CD4-positive, alpha-beta T cell treated with Interleukin-15 for 4 hours (primary cell): ENCODE data around the gene WWP2.
A peak's percentile ranks its signal among the peaks of the same experiment; 100 is the strongest.
"Not testable (repeated sequence)": the region's sequence is repeated elsewhere in the genome, so short reads cannot be mapped to it uniquely, and the experiment has no call there.

Source experiments
- DNase-seq: peaks from one replicate; pipeline ENCODE4 v3.0.0-alpha.2; 2020; ENCODE audit warnings: low spot score

WWP2 gene

DNA sequence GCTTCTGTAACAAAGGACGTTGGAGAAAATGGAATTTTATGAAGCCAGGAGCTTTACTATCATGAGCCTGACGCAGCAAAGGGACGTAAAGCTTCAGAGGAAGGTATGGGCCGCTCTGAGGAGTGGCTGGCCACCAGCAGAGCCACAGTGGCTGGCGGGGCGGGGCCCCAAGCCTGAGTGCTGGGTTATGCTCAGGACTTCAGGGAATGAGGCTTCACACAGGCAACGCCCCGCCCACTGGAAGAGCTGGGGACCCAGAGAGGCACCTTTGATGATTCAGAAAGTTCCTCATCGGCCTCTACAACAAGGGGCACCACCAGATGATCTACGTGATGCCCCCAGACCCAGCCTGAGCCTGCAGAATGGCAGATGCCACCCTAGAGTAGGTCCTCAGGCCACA is 16.2 kb upstream of the WWP2 start:
- no peak for DNase-seq

DNA sequence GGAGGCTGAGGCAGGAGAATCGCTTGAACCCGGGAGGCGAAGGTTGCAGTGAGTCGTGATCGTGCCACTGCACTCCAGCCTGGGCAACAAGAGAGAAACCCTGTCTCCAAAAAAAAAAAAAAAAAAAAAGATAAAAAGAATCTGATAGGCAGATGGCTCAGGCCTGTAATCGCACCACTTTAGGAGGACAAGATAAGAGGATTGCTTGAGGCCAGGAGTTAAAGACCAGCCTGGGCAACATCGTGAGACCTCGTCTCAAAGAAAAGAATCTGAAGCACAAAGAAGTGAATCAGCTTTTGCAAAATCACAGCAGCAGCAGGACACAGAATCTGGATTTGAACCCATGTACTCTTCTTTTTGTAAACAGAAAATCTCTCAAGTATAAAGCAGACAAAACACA is 15.0 kb upstream of the WWP2 start:
- no peak for DNase-seq

DNA sequence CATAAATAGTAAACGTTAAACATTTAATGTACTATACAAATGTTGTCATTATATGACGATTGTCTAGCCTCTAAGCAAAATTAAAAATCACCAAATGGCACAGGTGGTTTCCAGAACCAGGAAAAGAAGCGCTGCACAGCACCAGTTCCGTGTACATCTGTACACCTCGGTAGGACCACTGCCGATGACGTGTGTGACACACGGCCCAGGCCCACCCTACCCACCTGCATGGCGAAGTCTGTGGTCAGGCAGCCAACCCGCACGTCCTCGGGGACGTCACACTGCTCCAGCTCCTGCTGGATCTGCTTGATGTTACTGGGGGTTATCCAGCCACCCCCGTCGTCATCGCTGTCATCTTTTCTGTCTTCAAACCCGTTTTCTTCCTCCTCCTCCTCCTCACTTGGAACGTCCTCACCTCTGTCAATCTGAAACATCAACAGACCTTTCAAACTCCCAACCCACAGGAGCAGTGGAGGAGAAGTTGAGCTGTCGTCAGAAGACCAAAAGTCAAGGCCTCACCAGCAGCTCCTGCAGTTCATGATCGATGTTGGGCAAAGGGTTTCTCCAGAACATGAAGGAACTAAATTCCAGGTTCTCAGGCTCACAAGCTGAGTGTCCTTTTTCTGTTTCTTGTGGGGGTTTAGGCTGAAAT is 13.3 kb upstream of the WWP2 start:
- DNase-seq: no peak

DNA sequence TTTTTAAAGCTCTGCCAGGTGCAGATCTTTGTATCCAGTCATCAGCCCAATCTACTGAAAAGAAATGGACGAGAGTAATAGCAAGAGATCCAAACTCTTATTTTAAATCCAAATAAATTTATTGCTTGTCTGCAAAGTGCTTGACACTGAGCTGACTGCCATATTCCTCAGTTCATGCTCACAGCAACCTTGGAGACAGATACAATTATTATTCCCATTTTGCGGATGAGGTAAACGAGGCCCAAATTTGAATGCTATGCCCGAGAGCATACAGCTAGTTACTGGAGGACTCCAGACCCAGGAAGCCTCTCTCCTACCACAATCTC is 8.0 kb upstream of the WWP2 start:
- no peak for DNase-seq

DNA sequence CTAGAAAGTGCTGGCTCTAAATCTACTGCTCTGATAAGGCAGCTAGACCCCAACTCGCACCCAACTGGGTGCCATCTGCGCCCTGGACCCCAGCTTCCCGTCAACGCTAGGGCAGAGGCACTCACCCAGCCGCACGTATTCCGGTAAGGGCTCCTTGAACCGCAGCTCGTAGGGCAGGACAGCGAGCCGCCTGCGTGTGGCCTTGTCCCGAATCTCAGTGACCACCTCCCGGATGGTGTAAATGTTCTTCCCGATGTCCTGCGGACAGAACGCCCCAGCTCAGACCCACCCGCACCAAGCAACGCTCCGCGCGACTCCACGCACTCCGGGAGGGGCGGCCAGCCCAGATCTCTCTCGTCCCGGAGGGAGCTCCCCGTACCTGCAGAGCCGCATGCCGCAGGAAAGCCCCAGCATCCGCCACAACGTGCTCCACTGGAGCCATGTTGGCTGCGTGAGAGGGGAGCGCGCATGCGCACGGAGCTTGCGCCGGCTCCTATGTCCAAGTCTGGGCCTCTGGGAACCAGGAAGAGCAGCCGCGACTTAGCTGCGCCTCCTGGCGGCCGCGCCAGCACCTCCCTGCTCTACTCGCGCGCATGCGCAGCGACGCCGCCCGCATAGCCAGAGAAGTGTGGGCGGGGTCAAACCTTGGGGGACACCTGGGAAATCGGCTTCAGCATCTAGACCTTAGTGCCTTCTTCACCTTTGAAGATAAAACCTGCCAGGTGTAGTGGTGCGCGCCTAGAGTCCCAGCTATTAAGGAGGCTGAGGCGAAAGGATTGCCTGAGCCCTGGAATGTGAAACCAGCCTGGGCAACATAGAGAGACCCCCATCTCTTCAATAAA is 7.4 kb upstream of the WWP2 start, which contains the start of gene NOB1:
NOB1 (minus strand) TSS at position 458 of the 842 bp plus-strand sequence; CDS start at position 442, 16 bp downstream.
- peak; percentile 97 for DNase-seq

DNA sequence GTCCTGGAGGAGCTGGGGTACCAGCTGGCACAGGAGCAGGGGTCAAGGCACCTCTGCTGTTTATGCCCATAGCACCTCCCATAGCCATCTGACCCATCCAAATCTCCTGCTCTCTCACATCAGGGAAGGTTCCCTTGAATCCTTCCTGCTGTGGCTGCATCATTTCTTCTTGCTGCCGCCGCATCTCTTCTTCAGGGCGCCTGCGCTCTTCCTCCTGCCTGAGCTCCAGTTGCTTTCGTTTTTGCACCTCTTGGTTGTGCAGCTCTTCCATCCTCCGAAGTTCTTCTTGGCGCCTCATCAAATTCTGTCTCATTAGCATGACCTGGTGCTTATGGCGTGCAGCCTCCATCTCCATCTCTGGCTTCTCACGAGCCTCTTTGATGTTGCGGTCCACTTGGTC is 5.4 kb upstream of the WWP2 start:
- no peak for DNase-seq

DNA sequence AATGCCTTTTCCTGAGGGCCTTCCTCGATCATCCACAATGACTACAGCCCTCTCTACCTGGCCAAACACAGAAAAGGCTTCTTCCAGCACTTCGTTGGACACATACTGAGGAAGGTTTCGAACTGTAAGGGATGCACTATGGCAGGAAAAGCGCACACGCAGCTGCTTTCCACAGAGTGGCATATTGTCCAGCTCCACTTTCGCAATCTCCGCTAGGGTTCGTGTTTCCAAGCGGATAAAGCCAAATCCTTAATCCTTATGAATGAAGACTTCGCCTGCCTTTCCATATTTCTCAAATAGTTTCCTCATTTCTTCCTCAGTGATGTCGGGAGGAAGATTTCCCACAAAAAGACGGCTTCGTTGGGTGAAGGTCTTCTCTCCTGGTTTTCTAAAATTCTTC is 4.8 kb upstream of the WWP2 start:
- not testable (repeated sequence) for DNase-seq

DNA sequence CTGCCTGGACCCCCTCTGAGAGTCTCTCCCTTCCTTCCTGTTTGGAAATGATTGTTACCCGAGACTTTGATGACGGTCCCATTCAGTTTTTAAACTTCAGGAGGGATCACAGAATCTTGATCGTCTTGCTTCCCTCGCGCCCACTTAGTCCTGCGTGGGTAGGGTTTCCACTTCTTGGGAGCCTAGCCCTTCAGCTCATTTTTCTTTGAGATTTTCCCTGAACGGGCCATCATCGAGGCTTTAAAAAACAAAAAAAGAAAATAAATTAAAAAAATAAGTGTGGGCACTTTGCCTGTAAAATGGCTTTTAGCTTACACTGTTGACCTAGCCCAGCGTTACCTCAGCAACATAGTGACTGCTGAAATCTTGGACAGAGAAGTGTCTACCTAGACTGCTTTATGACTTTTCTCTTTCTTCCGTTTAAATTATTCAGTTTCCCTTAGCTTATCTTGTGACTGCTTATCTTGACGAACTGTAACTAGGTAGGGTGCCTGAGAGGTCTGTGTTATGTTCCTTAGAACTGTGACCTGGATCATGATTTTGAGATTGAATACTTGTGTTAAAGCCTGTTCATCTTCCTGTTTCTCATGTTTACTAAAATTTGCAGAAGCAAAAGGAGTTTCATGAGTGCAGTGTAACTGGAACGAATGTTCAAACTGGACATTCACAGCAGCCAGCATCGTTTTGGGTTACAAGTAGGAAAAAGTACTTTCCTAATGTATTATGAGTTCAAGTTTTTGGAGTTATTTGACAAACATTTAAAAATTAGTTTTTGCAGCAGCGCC is 874 bp downstream of the WWP2 start:
- DNase-seq: peak; percentile 27

DNA sequence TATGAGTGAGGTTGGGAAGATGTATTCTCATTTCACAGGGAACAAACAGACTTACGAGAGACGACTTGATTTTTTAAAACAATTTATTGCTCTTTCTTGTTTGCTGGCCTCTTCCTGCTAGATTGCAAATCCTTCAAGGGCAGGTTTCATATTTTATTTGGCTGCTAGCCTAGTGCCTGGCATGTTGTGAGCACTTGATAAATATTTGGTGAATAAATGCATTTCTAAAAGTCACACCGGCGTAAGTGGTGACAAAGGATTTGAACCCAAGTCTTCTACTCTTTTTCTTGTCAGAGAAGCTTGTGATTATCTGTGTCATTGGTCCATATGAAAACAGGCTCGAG is 1.4 kb downstream of the WWP2 start:
- no peak for DNase-seq

DNA sequence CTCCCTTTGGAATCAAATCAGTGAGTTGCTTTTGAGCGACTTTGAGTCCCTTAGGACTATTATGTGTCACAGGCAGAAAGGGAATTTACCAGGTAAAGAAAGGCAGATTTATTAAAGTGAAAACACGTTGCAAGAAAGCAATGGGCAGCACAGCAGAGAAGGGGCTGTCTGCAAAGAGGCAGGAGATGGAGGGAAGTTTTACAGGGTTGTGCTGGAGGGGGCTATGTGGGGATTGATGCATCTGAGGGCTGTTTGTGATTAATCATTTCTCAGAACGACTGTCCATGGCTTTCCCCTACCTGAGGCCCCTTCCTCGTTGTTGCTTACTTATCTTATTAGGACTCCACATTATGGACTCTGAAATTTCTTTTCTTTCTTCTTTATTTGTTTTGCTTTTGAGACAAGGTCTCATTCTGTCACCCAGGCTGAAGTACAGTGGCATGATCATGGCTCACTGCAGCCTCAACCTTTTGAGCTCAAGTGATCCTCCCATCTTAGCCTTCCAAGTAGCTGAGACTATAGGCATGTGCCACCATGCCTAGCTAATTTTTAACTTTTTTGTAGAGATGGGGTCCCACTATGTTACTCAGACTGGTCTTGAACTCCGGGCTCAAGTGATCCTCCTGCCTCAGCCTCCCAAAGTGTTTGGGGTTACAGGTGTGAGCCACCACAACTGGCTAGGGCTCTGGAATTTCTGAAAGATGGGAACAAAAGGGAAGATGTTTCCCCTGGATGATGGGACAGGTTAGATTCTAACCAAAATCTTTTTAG is 5.5 kb downstream of the WWP2 start:
- DNase-seq: no peak

DNA sequence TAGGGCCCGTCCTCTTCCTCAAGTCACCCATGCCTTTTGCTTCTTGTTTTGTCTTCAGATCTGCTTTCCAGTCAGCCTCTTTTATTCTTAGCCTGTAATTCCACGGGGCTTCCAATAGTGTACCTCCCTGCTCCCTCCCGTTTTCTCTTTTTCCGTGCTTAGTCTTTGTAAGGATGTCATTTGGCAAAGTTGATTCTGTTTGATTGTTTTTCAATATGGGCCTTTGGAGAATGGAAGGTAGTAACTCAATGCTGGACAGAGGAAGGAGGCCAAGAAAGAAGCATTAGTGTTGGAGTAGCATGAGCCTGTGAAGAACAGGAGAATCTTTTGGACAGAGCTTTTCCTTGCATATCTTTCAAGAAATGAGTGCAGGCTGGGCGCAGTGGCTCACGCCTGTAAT is 6.5 kb downstream of the WWP2 start:
- DNase-seq: no peak

DNA sequence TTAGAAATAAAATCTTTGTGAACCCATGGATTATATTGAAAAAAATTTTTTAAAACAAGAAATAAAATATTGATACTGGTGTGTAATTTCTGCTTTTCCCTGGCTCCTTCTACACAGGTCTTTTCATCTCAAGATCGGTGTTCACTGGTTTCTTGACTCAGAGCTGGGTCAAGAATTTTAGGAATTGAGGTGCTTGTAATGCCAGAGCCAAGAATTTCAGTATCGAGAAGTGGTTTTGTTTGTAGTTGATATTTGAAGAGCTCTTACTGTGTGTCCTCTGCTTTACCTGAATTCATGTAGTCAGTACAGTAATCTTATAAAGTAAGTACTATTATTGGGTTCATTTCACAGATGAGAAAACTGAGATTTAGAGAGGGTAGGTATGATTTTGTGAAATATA is 7.3 kb downstream of the WWP2 start:
- no peak for DNase-seq

DNA sequence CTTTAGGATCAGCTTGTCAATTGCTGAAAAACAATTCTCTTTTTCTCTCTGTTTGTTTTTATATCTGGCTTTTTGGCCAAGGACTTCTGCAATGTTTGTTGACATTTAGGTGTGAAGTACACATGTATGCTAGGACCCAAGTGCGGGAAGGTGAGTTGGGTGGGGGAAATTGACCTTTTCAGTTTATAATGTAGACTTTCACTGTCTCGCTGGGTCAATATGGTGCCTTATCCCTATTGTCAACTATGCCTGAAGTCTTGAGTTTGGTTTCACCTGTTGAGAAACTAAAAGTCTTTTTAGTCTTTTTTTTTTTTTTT is 9.5 kb downstream of the WWP2 start:
- DNase-seq: no peak

DNA sequence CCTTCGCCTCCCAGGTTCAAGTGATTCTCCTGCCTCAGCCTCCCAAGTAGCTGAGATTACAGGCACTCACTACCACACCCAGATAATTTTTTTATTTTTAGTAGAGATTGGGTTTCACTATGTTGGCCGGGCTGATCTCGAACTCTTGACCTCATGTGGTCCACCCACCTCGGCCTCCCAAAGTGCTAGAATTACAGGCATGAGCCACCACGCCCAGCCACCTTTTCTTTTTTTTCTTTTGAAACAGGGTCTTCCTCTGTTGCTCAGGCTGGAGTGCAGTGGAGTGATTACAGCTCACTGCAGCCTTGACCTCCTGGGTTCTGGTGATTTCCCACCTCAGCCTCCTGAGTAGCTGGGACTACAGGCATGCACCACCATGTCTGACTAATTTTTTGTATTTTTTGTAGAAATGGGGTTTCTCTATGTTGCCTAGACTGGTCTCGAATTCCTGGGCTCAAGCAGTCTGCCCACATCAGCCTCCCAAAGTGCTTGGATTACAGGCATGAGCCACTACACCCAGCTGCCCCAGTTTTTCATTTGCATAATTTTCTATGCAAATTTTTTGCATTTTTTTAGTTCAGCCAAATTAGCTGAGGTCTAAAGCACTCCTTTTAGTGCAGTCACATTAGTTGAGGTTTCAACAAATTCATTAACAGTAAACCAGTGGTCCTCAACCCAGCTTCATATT is 11.3 kb downstream of the WWP2 start:
- no peak for DNase-seq

DNA sequence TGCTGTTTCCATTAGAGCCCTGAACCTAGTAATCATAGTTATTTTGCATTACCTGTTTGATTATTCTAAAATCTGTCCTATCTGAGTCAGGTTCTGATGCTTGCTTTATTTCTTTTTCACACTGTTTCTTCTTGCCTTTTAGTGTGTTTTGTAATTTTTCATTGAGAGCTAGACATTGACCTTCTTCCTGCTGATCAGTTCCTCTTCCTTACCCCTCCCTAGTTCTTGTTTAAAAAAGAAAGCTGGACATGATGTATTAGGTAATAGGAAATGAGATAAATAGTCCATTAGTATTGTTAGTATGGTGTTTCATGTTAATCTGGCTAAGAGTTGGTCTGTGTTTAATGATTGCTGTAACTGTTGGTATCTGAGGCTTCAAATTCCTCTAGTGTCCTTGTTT is 13.4 kb downstream of the WWP2 start:
- no peak for DNase-seq

DNA sequence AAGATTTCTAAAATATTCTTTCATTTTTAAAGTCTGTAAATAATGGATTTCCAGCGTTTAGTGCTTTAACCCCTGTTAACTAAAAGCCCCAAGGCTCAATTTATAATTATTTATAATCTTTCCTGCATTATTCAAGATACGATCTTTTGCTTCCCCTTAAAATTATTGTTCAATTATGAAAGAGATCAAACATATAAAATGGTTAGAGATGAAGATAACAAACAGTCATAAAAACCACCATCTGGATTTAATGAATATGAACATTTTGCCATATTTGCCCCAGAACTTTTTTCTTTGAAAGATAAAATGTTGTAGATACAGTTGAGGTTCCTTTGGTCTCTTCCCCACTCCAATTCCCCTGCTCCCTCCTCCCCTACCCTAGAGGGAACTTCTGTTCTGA is 17.6 kb downstream of the WWP2 start:
- DNase-seq: no peak

DNA sequence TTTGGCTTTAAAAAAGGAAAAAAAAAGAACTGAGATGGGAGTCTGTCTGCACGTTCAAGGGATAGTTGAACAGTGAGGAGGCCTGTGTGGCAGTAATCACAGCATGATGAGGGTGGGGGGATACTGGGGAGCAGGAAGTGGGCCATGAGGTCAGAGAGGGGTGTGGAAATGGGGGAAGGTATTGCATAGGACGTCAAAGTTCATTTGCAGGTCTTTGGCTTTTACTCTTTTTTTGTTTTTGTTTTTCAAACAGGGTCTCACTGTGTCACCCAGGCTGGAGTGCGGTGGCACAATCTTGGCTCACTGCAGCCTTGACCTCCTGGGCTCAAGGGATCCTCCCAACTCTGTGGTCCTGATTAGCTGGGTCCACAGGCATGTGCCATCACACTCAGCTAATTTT is 19.0 kb downstream of the WWP2 start:
- DNase-seq: no peak

DNA sequence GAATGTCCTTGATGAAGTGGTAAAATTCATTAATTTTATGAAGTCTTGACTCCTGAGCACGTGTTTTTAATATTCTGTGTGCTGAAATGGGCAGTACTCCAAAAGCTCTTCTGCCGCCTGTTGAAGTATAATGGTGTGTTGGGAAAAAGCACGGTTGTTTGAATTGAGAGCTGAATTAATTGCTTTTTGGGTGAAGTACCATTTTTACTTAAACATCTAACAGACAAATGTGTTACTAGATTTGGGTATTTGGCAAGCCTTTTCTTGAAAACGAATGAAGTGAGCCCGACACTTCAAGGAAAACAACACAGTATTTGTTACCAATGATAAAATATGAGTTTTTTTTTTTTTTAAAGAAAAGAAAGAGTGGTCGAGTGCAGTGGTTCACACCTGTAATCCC is 22.5 kb downstream of the WWP2 start:
- no peak for DNase-seq

DNA sequence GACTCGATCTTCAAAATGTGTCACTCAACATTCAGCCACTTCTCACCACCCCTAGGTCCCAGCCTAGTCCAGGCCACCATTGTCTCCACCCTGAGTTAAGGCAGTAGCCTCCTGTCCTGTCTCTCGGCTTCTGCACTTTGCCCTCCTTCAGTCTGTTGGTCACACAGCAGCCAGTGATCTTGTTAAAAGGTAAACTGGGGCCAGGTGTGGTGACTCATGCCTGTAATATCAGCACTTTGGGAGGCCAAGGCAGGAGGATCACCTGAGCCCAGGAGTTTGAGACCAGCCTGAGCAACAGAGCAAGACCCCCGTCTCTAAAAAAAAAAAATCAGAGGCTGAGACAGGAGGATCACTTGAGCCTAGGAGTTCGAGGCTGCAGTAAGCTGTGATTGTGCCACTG is 25.8 kb downstream of the WWP2 start:
- DNase-seq: no peak

DNA sequence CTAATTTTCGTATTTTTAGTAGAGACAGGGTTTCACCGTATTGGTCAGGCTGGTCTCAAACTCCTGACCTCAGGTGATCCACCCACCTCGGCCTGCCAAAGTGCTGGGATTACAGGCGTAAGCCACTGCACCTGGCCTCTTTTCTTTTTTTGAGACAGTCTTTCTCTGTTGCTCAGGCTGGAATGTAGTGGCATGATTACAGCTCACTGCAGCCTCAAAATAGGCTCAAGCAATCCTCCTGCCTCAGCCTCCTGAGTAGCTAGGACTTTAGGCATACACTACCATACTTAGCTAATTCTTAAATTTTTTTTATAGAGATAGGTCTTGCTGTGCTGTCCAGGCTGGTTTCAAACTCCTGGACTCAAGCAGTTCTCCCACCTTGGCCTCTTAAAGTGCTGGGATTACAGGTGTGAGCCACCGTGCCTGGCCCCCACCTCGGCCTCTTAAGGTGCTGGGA is 29.3 kb downstream of the WWP2 start:
- DNase-seq: not testable (repeated sequence)

DNA sequence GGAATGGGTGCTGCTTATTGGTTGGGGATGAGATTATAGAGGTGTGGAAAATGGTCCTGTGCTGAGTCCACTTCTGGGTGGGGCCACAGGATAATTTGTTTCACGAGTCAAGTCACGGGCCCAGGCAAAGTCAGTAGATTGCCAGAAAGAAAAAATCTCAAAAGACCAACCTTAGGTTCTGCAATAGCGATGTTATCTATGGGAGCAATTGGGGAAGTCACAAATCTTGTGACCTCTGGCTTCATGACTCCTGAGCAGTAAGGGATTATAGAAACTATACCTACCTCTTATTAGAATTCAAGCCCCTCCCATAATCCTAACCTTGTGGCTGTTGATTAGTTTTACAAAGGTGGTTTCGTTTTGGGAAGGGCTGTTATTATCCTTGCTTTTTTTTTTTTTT is 31.4 kb downstream of the WWP2 start:
- no peak for DNase-seq

DNA sequence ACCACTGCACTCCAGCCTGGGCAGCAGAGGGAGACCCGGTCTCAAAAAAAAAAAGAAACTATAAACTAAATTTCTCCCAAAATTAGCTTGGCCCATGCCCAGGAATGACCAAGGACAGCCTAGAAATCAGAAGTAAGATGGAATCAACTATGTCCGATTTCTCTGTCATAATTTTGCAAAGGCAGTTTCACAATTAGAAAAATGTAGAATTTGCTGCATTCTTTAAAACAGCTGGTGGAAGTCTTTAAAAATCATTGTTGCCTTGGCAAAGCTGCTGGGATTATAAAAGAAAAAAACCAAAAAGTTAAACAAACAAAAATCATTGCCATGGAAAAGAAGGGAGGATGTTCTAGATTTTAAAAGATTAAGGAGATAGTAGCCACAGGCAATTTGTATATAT is 32.4 kb downstream of the WWP2 start:
- no peak for DNase-seq
